Left ventricle myocardium inferior (tissue), 1 donor: ENCODE measurements around the gene BCL2. TPM values are rescaled to one million over a fixed set of nuclear protein-coding genes. Genes with fewer than 3 reads are reported as not detected.

Source experiments
- DNase-seq: peaks from one replicate; pipeline ENCODE4 v3.0.0-alpha.2; 2020
- H3K27ac ChIP-seq: fragments of 200-600 bp; replicated peaks from 2 replicates; pipeline ENCODE4 v1.8.0; 2021
- H3K27me3 ChIP-seq: fragments of 200-600 bp; 2 replicates; pipeline ENCODE4 v1.8.0; 2021; ENCODE audit warnings: low read depth
- H3K36me3 ChIP-seq: fragments of 200-600 bp; 2 replicates; pipeline ENCODE4 v1.8.0; 2021
- H3K4me1 ChIP-seq: fragments of 200-600 bp; 2 replicates; pipeline ENCODE4 v1.8.0; 2021
- H3K4me3 ChIP-seq: fragments of 200-600 bp; 2 replicates; pipeline ENCODE4 v1.8.0; 2021; ENCODE audit warnings: mild to moderate bottlenecking, moderate library complexity
- H3K9me3 ChIP-seq: fragments of 200-600 bp; replicated peaks from 2 replicates; pipeline ENCODE4 v1.8.0; 2021
- intact Hi-C: fragments of 100-400 bp; cut with micrococcal nuclease; formaldehyde crosslinking; loops from one replicate; pipeline ENCODE4 v1.11.0; 2022
- total RNA-seq: library from RNA; stranded (reverse); fragmentation: NEBNext Ultra II Directional; extraction: Animal tissue kit (Norgen Biotek cat#: 25700); gene quantifications from one replicate; pipeline ENCODE4 v1.2.1, GENCODE V29; 2021
- TF ChIP-seq, protein P1 (sequence below): fragments of 200-600 bp; IDR thresholded peaks from 2 replicates; pipeline ENCODE4 v1.8.0; 2021; ENCODE audit warnings: antibody characterized with exemption, mild to moderate bottlenecking, borderline replicate concordance
- donor health status: DM: no; HTN: yes; CAD: no; lungs with severe emphysema.

The BCL2 gene
- total RNA-seq, 1 donor from 2014 or later = 7.3 TPM

DNA sequence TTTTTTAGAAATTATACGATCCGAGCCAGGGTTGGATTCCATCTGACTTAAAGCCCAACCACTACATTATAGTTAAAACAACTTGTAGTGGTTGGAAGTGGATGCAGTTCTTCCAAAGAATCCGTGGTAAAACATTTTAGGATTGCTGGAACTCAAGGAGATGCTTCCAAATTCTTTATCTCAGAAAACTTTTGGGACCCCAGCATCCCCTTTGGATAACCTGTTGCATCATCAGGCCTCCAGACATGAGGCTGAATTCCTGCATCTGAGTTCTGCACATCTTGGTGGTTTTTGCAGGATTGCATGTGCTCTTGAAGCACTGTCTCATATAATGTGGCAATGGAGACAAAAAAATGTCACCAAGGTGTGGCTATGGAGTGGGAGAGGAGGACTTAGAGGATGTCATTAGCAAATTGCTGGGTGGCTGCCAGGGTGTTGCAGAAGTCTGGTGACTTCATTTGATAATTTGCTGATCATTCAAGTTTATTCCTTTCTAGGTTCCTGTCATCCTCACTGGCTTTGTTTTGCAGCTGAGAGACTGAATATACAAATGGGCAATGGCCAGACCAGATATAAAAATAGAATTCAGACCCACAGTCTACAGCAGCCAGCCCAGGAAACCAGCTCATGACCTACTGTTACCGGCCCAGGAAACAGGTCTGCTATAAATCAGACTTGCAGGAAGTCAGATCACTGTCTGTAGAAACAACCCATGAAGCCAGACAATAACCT is 207.7 kb downstream of the BCL2 start:
- Histone ChIP-seq H3K27ac (peak overlapping the region; percentile 61), H3K4me3 (no peak overlapping the region), H3K4me1 (peaks cover 17% of the 10 kb centered on the region), H3K27me3 (no peaks in the 10 kb centered on the region), H3K9me3 (no peaks in the 10 kb centered on the region), H3K36me3 (no peaks in the 10 kb centered on the region)
- intact Hi-C loops = loop anchor here (10.0 kb wide), 1 partner anchor 63 kb away; no protein-coding TSS in a partner anchor
- TF ChIP-seq, protein P1, sequence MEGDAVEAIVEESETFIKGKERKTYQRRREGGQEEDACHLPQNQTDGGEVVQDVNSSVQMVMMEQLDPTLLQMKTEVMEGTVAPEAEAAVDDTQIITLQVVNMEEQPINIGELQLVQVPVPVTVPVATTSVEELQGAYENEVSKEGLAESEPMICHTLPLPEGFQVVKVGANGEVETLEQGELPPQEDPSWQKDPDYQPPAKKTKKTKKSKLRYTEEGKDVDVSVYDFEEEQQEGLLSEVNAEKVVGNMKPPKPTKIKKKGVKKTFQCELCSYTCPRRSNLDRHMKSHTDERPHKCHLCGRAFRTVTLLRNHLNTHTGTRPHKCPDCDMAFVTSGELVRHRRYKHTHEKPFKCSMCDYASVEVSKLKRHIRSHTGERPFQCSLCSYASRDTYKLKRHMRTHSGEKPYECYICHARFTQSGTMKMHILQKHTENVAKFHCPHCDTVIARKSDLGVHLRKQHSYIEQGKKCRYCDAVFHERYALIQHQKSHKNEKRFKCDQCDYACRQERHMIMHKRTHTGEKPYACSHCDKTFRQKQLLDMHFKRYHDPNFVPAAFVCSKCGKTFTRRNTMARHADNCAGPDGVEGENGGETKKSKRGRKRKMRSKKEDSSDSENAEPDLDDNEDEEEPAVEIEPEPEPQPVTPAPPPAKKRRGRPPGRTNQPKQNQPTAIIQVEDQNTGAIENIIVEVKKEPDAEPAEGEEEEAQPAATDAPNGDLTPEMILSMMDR = no peak
- DNase-seq = no peak

DNA sequence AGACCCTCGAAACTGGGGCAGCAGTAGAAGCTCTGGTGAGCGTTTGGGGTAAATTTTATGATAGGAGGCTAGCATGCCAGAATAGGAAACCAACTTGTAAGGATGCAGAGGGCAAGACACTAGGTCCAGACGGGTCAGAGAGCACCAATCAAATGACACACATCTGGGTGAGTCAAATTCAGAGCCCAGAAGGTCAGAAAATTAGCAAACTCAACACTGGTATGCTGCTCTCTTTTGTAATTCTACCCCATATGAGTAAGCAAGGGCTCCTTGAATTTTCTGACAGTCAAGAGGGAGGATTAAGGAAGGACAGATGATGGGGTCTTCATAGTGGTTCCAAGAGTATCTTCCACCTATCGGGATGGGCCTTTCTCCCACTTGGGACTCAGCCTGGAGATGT is 209.8 kb downstream of the BCL2 start:
- intact Hi-C loops = loop anchor here (10.0 kb wide), 1 partner anchor 65 kb away; no protein-coding TSS in a partner anchor
- no peaks in the 10 kb centered on the region for H3K27me3 ChIP-seq
- no peaks in the 10 kb centered on the region for H3K9me3 ChIP-seq
- no peak overlapping the region for H3K27ac ChIP-seq
- TF ChIP-seq, protein P1 = no peak
- H3K4me1 ChIP-seq = peaks cover 17% of the 10 kb centered on the region
- DNase-seq = no peak
- no peaks in the 10 kb centered on the region for H3K36me3 ChIP-seq
- H3K4me3 ChIP-seq = no peak overlapping the region

DNA sequence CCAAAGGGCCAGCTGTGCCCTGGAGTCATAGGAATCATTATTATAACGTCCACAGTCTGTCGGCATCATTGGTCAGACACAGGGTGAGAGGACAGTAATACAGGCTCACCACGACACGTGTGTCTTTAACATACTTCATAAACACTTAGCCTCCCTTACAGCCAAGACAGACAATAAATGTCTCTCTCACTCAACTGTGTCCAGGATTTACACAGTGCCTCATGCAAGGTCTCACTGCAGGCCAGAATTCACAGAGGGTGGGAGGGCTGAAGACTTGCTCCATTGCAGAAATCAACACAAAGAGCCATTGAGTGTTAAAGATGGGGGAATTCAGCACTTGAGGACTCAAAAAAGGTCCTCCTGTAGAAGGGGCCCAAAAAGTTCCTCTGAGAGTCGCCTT is 210.5 kb downstream of the BCL2 start:
- Histone ChIP-seq H3K9me3 (no peaks in the 10 kb centered on the region), H3K36me3 (no peaks in the 10 kb centered on the region), H3K27ac (no peak overlapping the region), H3K4me3 (no peak overlapping the region), H3K27me3 (no peaks in the 10 kb centered on the region), H3K4me1 (peaks cover 17% of the 10 kb centered on the region)
- no peak for DNase-seq
- TF ChIP-seq, protein P1 = no peak
- intact Hi-C loops = no loop called here

DNA sequence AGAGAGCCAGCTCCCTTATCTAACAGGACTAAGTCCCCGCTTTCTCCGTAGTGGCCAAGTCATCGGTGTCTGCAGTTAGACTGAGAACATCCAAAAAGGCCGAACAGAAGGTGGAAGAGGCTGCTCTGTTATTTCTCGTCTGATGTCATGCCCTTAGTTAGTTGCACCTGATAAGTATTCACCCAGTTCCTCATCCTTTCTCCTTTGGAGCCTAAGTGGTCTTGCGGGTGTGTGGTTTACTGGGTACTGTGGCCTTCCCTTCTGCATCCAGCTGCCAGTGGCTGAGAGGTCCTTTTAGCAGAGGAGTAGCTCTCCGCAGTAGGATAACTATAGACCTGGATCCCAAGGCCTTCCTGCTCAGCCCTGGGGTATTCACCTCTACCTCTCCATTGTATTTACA is 211.6 kb downstream of the BCL2 start:
- Histone ChIP-seq H3K27ac (no peak overlapping the region), H3K27me3 (no peaks in the 10 kb centered on the region), H3K36me3 (no peaks in the 10 kb centered on the region), H3K4me1 (peaks cover 17% of the 10 kb centered on the region), H3K4me3 (no peak overlapping the region), H3K9me3 (no peaks in the 10 kb centered on the region)
- intact Hi-C loops = no loop called here
- TF ChIP-seq, protein P1 = no peak
- no peak for DNase-seq

DNA sequence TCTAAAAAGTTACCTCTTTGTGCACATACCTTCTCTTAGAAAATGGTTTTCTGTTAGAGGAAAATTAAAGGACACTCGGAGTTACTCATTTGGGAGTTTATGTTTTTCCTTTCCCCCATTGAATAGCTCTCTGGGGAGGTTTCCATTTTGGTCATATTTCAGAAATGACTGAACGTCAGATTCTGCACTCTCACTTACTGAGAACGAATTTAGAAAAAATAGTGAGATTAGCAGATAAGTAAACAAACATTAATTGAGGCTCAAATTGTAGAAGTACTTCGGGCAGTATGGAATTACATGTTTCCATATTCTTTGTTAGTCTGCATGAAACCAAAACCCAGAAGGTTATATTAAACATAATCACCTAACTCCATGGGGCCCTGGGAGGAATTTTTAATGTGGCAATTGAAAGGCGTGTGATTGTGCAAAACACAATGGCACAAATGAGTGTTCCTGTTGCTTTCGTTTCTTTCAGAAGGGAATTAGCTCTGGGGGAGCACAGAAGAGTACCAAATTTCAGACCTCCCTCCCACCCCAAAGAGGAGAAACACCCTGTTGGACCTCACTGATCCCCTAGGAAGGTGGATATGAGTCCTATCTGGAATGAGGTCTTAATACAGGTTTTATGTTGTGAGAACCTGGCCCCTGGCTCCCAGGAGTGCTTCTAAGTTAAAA is 212.3 kb downstream of the BCL2 start:
- no peak for DNase-seq
- TF ChIP-seq, protein P1 = no peak
- no peaks in the 10 kb centered on the region for H3K9me3 ChIP-seq
- no peak overlapping the region for H3K4me3 ChIP-seq
- intact Hi-C loops = no loop called here
- H3K4me1 ChIP-seq = peaks cover 11% of the 10 kb centered on the region
- H3K27me3 ChIP-seq = no peaks in the 10 kb centered on the region
- no peaks in the 10 kb centered on the region for H3K36me3 ChIP-seq
- H3K27ac ChIP-seq = no peak overlapping the region
